H9 (cell line): ENCODE data around the gene WLS. TPM values are rescaled to one million over a fixed set of nuclear protein-coding genes. Genes with fewer than 3 reads are reported as not detected.

Source experiments
- DNase-seq: peaks from one replicate; pipeline ENCODE4 v3.0.0-alpha.2; 2017
- H2AFZ ChIP-seq: one replicate; pipeline ENCODE4 v1.6.1; 2013; ENCODE audit warnings: mild to moderate bottlenecking, low read length, control low read depth, moderate library complexity
- H2AK5ac ChIP-seq: 2 replicates; pipeline ENCODE4 v1.6.1; 2013; ENCODE audit warnings: low read length, control low read depth, mixed read lengths; ENCODE audit not compliant: insufficient read length
- H2BK120ac ChIP-seq: one replicate; pipeline ENCODE4 v1.6.1; 2013; ENCODE audit warnings: low read depth, mild to moderate bottlenecking, low read length, control low read depth, inconsistent platforms; ENCODE audit not compliant: poor library complexity, severe bottlenecking
- H2BK12ac ChIP-seq: 2 replicates; pipeline ENCODE4 v1.6.1; 2013; ENCODE audit warnings: low read length, control low read depth, mixed read lengths, low read depth; ENCODE audit not compliant: insufficient read length
- H2BK15ac ChIP-seq: 2 replicates; pipeline ENCODE4 v1.6.1; 2013; ENCODE audit warnings: low read depth, low read length, control low read depth
- H2BK20ac ChIP-seq: one replicate; pipeline ENCODE4 v1.6.1; 2013; ENCODE audit warnings: low read depth, mild to moderate bottlenecking, low read length, control low read depth, inconsistent platforms; ENCODE audit not compliant: poor library complexity, severe bottlenecking
- H2BK5ac ChIP-seq: 2 replicates; pipeline ENCODE4 v1.6.1; 2013; ENCODE audit warnings: low read length, control low read depth, mixed read lengths; ENCODE audit not compliant: insufficient read length
- H3K14ac ChIP-seq: 2 replicates; pipeline ENCODE4 v1.6.1; 2013; ENCODE audit warnings: low read length, control low read depth; ENCODE audit not compliant: insufficient read depth
- H3K18ac ChIP-seq: 2 replicates; pipeline ENCODE4 v1.6.1; 2013; ENCODE audit warnings: low read depth, mild to moderate bottlenecking, mixed read lengths, low read length, control low read depth; ENCODE audit not compliant: insufficient read length
- H3K23ac ChIP-seq: 2 replicates; pipeline ENCODE4 v1.6.1; 2013; ENCODE audit warnings: low read length, control low read depth, mixed read lengths, low read depth; ENCODE audit not compliant: insufficient read length
- H3K23me2 ChIP-seq: 2 replicates; pipeline ENCODE4 v1.6.1; 2013; ENCODE audit warnings: low read depth, mild to moderate bottlenecking, mixed read lengths, low read length, control low read depth; ENCODE audit not compliant: insufficient read length, poor library complexity, severe bottlenecking
- H3K27ac ChIP-seq: 2 replicates; pipeline ENCODE4 v1.5.1; 2013; ENCODE audit warnings: low read length, control low read depth, mixed read lengths, low read depth; ENCODE audit not compliant: insufficient read length
- H3K27me3 ChIP-seq: 2 replicates; pipeline ENCODE4 v1.6.1; 2013; ENCODE audit warnings: low read length, control low read depth, inconsistent platforms; ENCODE audit not compliant: insufficient read depth
- H3K4ac ChIP-seq: 2 replicates; pipeline ENCODE4 v1.6.1; 2013; ENCODE audit warnings: low read depth, mild to moderate bottlenecking, control low read depth, inconsistent platforms, low read length, moderate library complexity
- H3K4me1 ChIP-seq: 2 replicates; pipeline ENCODE4 v1.6.1; 2013; ENCODE audit warnings: low read length, control low read depth, inconsistent platforms; ENCODE audit not compliant: insufficient read depth
- H3K4me2 ChIP-seq: 2 replicates; pipeline ENCODE4 v1.6.1; 2013; ENCODE audit warnings: low read length, control low read depth, mixed read lengths; ENCODE audit not compliant: insufficient read length, insufficient read depth
- H3K56ac ChIP-seq: 2 replicates; pipeline ENCODE4 v1.6.1; 2013; ENCODE audit warnings: low read depth, mild to moderate bottlenecking, mixed read lengths, low read length, control low read depth; ENCODE audit not compliant: insufficient read length
- H3K79me1 ChIP-seq: 2 replicates; pipeline ENCODE4 v1.6.1; 2013; ENCODE audit warnings: low read depth, mild to moderate bottlenecking, moderate library complexity, low read length, control low read depth, inconsistent platforms; ENCODE audit not compliant: insufficient read depth, poor library complexity, severe bottlenecking
- H3K79me2 ChIP-seq: 2 replicates; pipeline ENCODE4 v1.6.1; 2013; ENCODE audit warnings: low read length, control low read depth, inconsistent platforms; ENCODE audit not compliant: insufficient read depth
- H3K9ac ChIP-seq: 2 replicates; pipeline ENCODE4 v1.6.1; 2013; ENCODE audit warnings: low read length, control low read depth, mixed read lengths; ENCODE audit not compliant: insufficient read length; ENCODE audit errors: extremely low read depth
- H3K9me3 ChIP-seq: one replicate; pipeline ENCODE4 v1.6.1; 2013; ENCODE audit warnings: low read depth, low read length, inconsistent platforms; ENCODE audit not compliant: control insufficient read depth
- H3T11ph ChIP-seq: one replicate; pipeline ENCODE4 v1.6.1; 2013; ENCODE audit warnings: mild to moderate bottlenecking, low read length, control low read depth, inconsistent platforms
- H4K20me1 ChIP-seq: one replicate; pipeline ENCODE4 v1.6.1; 2013; ENCODE audit not compliant: control insufficient read depth, insufficient read length, insufficient read depth
- H4K5ac ChIP-seq: 2 replicates; pipeline ENCODE4 v1.6.1; 2013; ENCODE audit warnings: low read depth, mild to moderate bottlenecking, mixed read lengths, low read length, control low read depth; ENCODE audit not compliant: insufficient read length
- H4K8ac ChIP-seq: replicated peaks from 2 replicates; pipeline ENCODE4 v1.6.1; 2013; ENCODE audit warnings: low read length, control low read depth, mixed read lengths, low read depth; ENCODE audit not compliant: insufficient read length
- H4K91ac ChIP-seq: 2 replicates; pipeline ENCODE4 v1.6.1; 2013; ENCODE audit warnings: low read depth, mild to moderate bottlenecking, moderate library complexity, mixed read lengths, low read length, control low read depth; ENCODE audit not compliant: insufficient read length
- H3K27ac Mint-ChIP-seq, 3 experiments: 2 replicates in 2 of 3; 3 replicates in 1 of 3; pipeline ENCODE4 v1.8.0; 2020 to 2021; ENCODE audit warnings: mixed read lengths in 3 of 3, mild to moderate bottlenecking in 1 of 3, moderate library complexity in 1 of 3
- H3K27me3 Mint-ChIP-seq: 2 replicates; pipeline ENCODE4 v1.8.0; 2021; ENCODE audit warnings: low read depth, mild to moderate bottlenecking, moderate library complexity, mixed read lengths
- H3K36me3 Mint-ChIP-seq, 3 experiments: 2 replicates in 2 of 3; 3 replicates in 1 of 3; pipeline ENCODE4 v1.8.0; 2020 to 2021; ENCODE audit warnings: low read depth in 3 of 3, mixed read lengths in 3 of 3; ENCODE audit not compliant: insufficient read depth in 1 of 3
- H3K4me1 Mint-ChIP-seq, 2 experiments: 2 replicates each; pipeline ENCODE4 v1.8.0; 2020; ENCODE audit warnings: mixed read lengths in 2 of 2
- H3K4me3 Mint-ChIP-seq, 2 experiments: 2 replicates in 1 of 2; 3 replicates in 1 of 2; pipeline ENCODE4 v1.8.0; 2020 to 2021; ENCODE audit warnings: mild to moderate bottlenecking in 2 of 2, mixed read lengths in 2 of 2, moderate library complexity in 1 of 2
- H3K9me3 Mint-ChIP-seq, 2 experiments: 2 replicates in 1 of 2; 3 replicates in 1 of 2; pipeline ENCODE4 v1.8.0; 2020; ENCODE audit warnings: mild to moderate bottlenecking in 2 of 2, mixed read lengths in 2 of 2, moderate library complexity in 1 of 2
- WGBS: extraction: QIAGEN DNeasy Blood & Tissue Kit; methylation state at CpG from one replicate; pipeline ENCODE4 v1.1.7; 2013; ENCODE audit warnings: missing lambda C conversion rate, low lambda C conversion rate, mixed read lengths; ENCODE audit not compliant: insufficient read length; ENCODE audit errors: extremely low coverage; 5-methylcytosine and 5-hydroxymethylcytosine counted together
- total RNA-seq: library from RNA; stranded (reverse); gene quantifications from 2 replicates; pipeline ENCODE4 v1.2.1, GENCODE V29; 2021
- TF ChIP-seq, protein P1 (sequence below): fragments of 200-600 bp; sonication (generic); conservative IDR thresholded peaks from 3 replicates; pipeline ENCODE4 v1.8.0; 2021; ENCODE audit warnings: antibody characterized with exemption, mild to moderate bottlenecking

The WLS gene
- total RNA-seq, 1 experiment from 2014 or later: 0.94 TPM

DNA sequence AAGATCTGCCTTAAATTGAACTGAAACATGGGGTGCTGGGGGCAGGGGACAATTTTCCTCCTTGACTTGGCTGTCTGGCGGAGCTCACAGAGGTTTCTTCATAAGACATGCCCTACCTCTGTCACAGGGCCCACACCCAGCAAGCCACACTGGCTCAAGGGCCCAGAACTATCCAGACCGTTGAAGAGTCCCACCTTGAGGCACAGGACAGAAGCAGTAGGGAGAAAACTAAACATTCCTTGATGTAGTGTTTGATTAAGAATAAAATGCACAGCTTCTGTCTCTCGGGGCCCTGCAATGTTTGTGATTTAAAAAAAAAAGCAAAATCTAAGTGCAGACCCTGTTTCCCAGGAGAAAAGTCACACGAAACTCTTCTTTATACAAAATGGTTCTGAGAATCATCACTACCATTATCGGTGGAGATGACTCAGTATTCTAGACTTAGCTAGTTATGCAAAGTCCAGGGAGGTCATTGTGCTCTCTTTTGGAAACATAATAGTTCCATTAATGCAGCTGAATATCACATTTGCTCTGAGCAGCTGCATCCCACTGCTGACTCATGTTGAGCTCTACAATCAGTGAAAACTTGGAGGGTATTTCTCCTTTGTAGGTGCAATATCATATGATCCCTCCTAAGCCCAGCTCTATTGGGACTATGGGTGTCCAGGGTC, 128.3 kb downstream of the WLS start:
- Mint-ChIP-seq H3K27me3 (no peaks in the 10 kb centered on the region), H3K4me1 (peaks cover 23 to 27% of the 10 kb centered on the region in 2 experiments), H3K9me3 (no peaks in the 10 kb centered on the region; a peak in 1 of 5 replicates), H3K36me3 (no peaks in the 10 kb centered on the region), H3K4me3 (no peak overlapping the region), H3K27ac (no peak overlapping the region; a peak in 1 of 7 replicates)
- Histone ChIP-seq H2BK5ac (no peak overlapping the region), H2AFZ (no peak overlapping the region), H3K79me1 (no peaks in the 10 kb centered on the region), H3K27me3 (no peaks in the 10 kb centered on the region), H4K91ac (no peak overlapping the region), H3K23me2 (no peaks in the 10 kb centered on the region), H2BK12ac (no peak overlapping the region), H3K14ac (no peak overlapping the region), H4K5ac (no peak overlapping the region), H3K4ac (no peak overlapping the region), H3K79me2 (no peaks in the 10 kb centered on the region), H3K23ac (no peak overlapping the region), H2BK120ac (no peak overlapping the region), H3K18ac (no peak overlapping the region), H3K9ac (no peak overlapping the region), H3K4me1 (no peaks in the 10 kb centered on the region), H2AK5ac (no peak overlapping the region), H2BK15ac (no peak overlapping the region), H3T11ph (no peak overlapping the region), H3K4me2 (no peak overlapping the region), H3K56ac (no peak overlapping the region), H4K20me1 (no peaks in the 10 kb centered on the region), H2BK20ac (no peak overlapping the region), H3K9me3 (no peaks in the 10 kb centered on the region), H3K27ac (no peak overlapping the region), H4K8ac (no peak overlapping the region)
- no CpG with 5 or more reads among the region's 5 CpGs for WGBS
- no peak for DNase-seq
- TF ChIP-seq, protein P1, sequence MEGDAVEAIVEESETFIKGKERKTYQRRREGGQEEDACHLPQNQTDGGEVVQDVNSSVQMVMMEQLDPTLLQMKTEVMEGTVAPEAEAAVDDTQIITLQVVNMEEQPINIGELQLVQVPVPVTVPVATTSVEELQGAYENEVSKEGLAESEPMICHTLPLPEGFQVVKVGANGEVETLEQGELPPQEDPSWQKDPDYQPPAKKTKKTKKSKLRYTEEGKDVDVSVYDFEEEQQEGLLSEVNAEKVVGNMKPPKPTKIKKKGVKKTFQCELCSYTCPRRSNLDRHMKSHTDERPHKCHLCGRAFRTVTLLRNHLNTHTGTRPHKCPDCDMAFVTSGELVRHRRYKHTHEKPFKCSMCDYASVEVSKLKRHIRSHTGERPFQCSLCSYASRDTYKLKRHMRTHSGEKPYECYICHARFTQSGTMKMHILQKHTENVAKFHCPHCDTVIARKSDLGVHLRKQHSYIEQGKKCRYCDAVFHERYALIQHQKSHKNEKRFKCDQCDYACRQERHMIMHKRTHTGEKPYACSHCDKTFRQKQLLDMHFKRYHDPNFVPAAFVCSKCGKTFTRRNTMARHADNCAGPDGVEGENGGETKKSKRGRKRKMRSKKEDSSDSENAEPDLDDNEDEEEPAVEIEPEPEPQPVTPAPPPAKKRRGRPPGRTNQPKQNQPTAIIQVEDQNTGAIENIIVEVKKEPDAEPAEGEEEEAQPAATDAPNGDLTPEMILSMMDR: no peak
